GM08714 (cell line): Measurements from ENCODE around the gene DAPK2.
"Not testable (repeated sequence)": the region's sequence is repeated elsewhere in the genome, so short reads cannot be mapped to it uniquely, and the experiment has no call there.

Experiments used
- H3K4me3 ChIP-seq: fragments of 200-500 bp; sonication (Bioruptor generic); 2 replicates; pipeline ENCODE4 v1.5.1; 2014; ENCODE audit warnings: mild to moderate bottlenecking, low read length, inconsistent platforms
- ZNF274 ChIP-seq: IDR thresholded peaks from 2 replicates; pipeline ENCODE4 v1.6.1; 2012; ENCODE audit warnings: mild to moderate bottlenecking, low read depth, low read length

Gene DAPK2

DNA sequence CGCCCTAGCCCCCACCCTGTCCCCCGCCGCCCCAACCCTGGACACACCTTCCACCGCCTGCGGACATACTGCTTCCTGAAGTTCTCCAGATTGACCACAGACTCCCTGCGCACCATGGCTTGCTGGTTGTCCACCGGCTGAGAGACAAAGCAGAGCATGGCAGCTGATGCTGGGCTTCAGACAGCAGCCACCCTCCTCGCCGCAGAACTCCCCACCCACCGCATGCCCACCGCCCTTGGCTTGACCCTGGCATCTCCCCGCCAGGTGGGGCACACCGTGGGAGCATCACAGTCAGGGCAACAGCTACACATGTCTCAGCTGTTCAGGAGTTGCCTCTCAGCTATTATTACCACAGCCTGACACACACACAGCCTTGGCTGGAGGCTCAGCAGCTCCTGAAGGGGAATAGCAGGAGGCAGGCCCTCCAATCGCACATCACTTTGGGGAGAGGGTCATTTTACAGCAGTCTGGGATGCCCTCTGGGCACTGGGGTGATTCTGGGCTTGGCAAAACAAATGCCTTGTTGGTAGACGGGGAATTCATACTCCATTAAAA, 134.1 kb downstream of the DAPK2 start:
- TF ChIP-seq ZNF274: no peak
- no peak overlapping the region for H3K4me3 ChIP-seq

GRCh38 chr15:63911160-63911559, 135.1 kb downstream of the DAPK2 start:
- TF ChIP-seq ZNF274: no peak
- H3K4me3 ChIP-seq: no peak overlapping the region

GRCh38 chr15:63909819-63910437, 136.4 kb downstream of the DAPK2 start:
- no peak for TF ChIP-seq ZNF274
- no peak overlapping the region for H3K4me3 ChIP-seq

GRCh38 chr15:63908991-63909390, 137.3 kb downstream of the DAPK2 start:
- no peak for TF ChIP-seq ZNF274
- no peak overlapping the region for H3K4me3 ChIP-seq

GRCh38 chr15:63908281-63908680, 138.0 kb downstream of the DAPK2 start:
- no peak for TF ChIP-seq ZNF274
- no peak overlapping the region for H3K4me3 ChIP-seq

DNA sequence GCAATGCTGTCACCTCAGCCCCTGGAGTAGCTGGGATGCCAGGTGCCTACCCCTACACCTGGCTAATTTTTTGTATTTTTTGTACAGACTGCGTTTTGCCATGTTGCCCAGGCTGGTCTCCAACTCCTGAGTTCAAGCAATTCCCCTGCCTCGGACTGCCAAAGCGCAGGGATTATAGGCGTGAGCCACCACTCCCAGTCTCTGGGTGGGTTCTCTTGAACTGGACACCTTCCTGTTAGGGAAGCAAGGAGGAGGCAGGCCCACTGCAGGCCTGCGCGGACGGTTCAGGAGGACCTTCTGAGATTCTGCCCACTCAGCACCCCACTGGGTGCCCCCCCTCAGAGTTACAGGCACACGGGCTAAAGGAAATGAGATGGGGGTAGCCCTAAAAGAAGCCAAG, 138.8 kb downstream of the DAPK2 start:
- no peak for TF ChIP-seq ZNF274
- no peak overlapping the region for H3K4me3 ChIP-seq

DNA sequence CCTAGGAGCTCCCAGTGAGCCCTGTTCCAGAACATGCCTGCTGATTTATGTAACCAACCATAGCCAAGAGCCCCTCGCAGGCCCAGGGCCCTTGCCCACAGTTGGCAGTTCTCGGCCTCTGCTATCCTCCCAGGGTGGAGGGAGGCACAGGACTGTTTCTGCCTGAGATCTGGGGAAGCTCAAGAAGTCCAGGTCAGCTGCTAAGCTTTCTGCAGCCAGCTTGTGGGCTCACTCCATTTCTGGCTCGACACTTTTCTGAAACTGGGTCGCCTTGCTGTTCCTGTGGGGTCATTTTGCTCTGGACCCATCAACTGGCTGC, 140.1 kb downstream of the DAPK2 start:
- no peak overlapping the region for H3K4me3 ChIP-seq
- no peak for TF ChIP-seq ZNF274

DNA sequence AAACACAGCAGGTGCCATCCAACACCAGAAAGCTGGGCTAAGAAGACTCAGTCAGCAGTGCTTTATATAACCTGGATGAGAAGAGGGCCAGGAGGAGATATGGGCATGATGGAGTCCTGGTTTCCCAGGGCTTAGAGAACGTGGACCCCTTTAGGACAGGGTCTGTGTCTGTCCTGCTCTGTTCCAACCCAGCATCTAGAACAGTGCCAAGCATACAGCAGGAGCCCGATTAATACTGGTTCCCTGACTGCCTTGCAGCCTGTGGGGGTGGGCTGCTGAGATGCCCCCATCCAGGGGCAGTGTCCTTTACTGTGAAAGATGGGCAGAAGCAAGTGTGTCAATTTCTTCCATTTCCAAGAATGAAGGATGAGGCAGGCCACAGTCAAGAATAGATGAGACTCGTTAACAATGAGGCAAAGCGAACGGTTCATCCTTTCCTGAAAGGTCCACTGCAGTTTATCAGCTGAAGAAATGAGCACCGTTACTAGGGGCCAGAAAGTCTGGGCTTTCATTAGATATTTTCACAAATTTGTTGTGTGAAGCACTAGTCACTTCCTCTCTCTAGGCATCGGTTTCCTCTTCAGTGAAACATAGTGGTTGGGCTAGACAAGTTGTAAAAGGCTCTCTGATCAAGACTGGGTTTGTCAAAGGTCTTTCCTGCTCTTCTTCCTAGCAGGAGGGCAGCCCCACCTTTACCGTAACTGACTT, 140.6 kb downstream of the DAPK2 start:
- H3K4me3 ChIP-seq: no peak overlapping the region

GRCh38 chr15:63905131-63905530, 141.2 kb downstream of the DAPK2 start:
- no peak overlapping the region for H3K4me3 ChIP-seq
- no peak for TF ChIP-seq ZNF274

More for the DNA sequence above, 140.6 kb downstream of the DAPK2 start:
- TF ChIP-seq ZNF274: no peak

GRCh38 chr15:63904042-63904441, 142.2 kb downstream of the DAPK2 start:
- TF ChIP-seq ZNF274: no peak
- no peak overlapping the region for H3K4me3 ChIP-seq

- no peak overlapping the region for H3K4me3 ChIP-seq
- TF ChIP-seq ZNF274: no peak
Measured at GRCh38 chr15:63902671-63903035, 143.6 kb downstream of the DAPK2 start.

GRCh38 chr15:63901912-63902670, 144.2 kb downstream of the DAPK2 start:
- H3K4me3 ChIP-seq: no peak overlapping the region
- TF ChIP-seq ZNF274: no peak

- TF ChIP-seq ZNF274: no peak
- H3K4me3 ChIP-seq: no peak overlapping the region
Measured at GRCh38 chr15:63900306-63900705, 146.0 kb downstream of the DAPK2 start.

DNA sequence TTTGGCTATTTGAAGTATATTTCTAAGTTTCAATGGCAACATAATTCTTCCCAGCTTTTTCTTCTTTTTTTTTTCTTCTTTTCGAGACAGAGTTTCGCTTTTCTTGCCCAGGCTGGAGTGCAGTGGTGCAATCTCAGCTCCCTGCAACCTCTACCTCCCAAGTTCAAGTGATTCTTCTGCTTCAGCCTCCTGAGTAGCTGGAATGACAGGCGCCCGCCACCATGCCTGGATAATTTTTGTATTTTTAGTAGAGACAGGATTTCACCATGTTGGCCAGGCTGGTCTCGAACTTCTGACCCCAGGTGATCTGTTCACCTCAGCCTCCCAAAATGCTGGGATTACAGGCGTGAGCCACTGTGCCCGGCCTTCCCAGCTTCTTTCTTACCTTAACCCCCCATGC, 146.7 kb downstream of the DAPK2 start:
- not testable (repeated sequence) for H3K4me3 ChIP-seq

- no peak for TF ChIP-seq ZNF274
- H3K4me3 ChIP-seq: no peak overlapping the region
Measured at GRCh38 chr15:63899193-63899592, 147.1 kb downstream of the DAPK2 start.
